ENCODE results near the gene SLF2. TPM values are rescaled to one million over a fixed set of nuclear protein-coding genes. Genes with fewer than 3 reads are reported as not detected.

The SLF2 gene
- total RNA-seq, 1 experiment from 2014 or later, result 43.0 TPM

GRCh38 chr10:100970076-100970913 lies 57.5 kb downstream of the SLF2 start:
- H3K4me1 ChIP-seq (ENCODE audit: control insufficient read depth in 1 of 2, insufficient read depth in 2 of 2, low read length in 2 of 2), result peaks cover 7 to 32% of the 10 kb centered on the region in 2 experiments; a peak in 3 of 4 replicates
- H3K4me2 ChIP-seq (ENCODE audit: low read length), result peak overlapping the region; percentile 98
- peak overlapping the region; percentile 75 for H3K9ac ChIP-seq (ENCODE audit: low read length)
- ChIA-PET CTCF (interaction anchor here (1.0 to 1.7 kb wide), 3 partner anchors 11 to 44 kb away, joined by 4 to 9 read pairs (median 5); no protein-coding TSS in a partner anchor), RAD21 (ENCODE audit: low non-redundant PET in 1 of 2, low total read pairs in 2 of 2, uncharacterized antibody in 2 of 2, unreplicated experiment in 2 of 2) (no interaction called here), POLR2A (interaction anchor here (0.7 kb wide), 1 partner anchor 13 kb away, joined by 3 read pairs; no protein-coding TSS in a partner anchor)
- H4K20me1 ChIP-seq (ENCODE audit: insufficient read depth), result no peaks in the 10 kb centered on the region
- TSS peak; percentile 25 for BruUV-seq (replicated peaks)
- peaks cover 0 to 4% of the 10 kb centered on the region in 2 experiments; a peak in 2 of 4 replicates for H3K36me3 ChIP-seq (ENCODE audit: control insufficient read depth in 1 of 2, insufficient read depth in 2 of 2, low read length in 2 of 2)
- no peaks in the 10 kb centered on the region for H3K27me3 ChIP-seq (ENCODE audit: insufficient read depth, low read length)
- 0 out of 2 replicates have a peak, but pooled peaks have one; percentile 22 for TF ChIP-seq POLR2AphosphoS5 (IDR thresholded peaks at IDR 0.05; ENCODE audit: low read depth, low read length)
- TF ChIP-seq ATF3 (IDR thresholded peaks at IDR 0.05), result no peak
- TF ChIP-seq ELF1 (IDR thresholded peaks at IDR 0.05; ENCODE audit: borderline replicate concordance, low read depth), result no peak
- no peak for TF ChIP-seq EGR1 (IDR thresholded peaks at IDR 0.05; ENCODE audit: low read depth)
- TF ChIP-seq JUND (IDR thresholded peaks at IDR 0.05), result no peak
- H3K27ac ChIP-seq (ENCODE audit: low read depth, low read length), result no peak overlapping the region; the same call in 1 of the 2 replicates
- ATAC-seq, result peak; percentile 61
- peak overlapping the region; percentile 66 to 86 for H3K4me3 ChIP-seq (replicated peaks in 1 of 2; ENCODE audit: low read depth in 1 of 2, low read length in 2 of 2)
- no peaks in the 10 kb centered on the region for H3K9me3 ChIP-seq (ENCODE audit: control insufficient read depth in 1 of 2, insufficient read depth in 1 of 2, low read depth in 1 of 2, low read length in 2 of 2)
- no peaks in the 10 kb centered on the region for H3K79me2 ChIP-seq (ENCODE audit: insufficient read depth, low read length)
- H3K9me2 ChIP-seq (ENCODE audit: insufficient read depth), result no peaks in the 10 kb centered on the region
- intact Hi-C loops (cut with micrococcal nuclease), result no loop called here
- peak overlapping the region; percentile 91 for H2AFZ ChIP-seq (ENCODE audit: low read depth, low read length, poor library complexity, severe bottlenecking)
- peak; percentile 26 for DNase-seq (ENCODE audit: low read depth, low spot score)

GRCh38 chr10:100970914-100971811 lies 58.4 kb downstream of the SLF2 start:
- H3K4me3 ChIP-seq (replicated peaks in 1 of 2; ENCODE audit: low read depth in 1 of 2, low read length in 2 of 2), result no peak overlapping the region

More at GRCh38 chr10:100970914-100971811, 58.4 kb downstream of the SLF2 start:
- no TSS peak for BruUV-seq (replicated peaks)
- ATAC-seq, result no peak
- ChIA-PET CTCF (no interaction called here), POLR2A (interaction anchor here (0.7 kb wide), 1 partner anchor 14 kb away, joined by 3 read pairs; no protein-coding TSS in a partner anchor), RAD21 (ENCODE audit: low non-redundant PET in 1 of 2, low total read pairs in 2 of 2, uncharacterized antibody in 2 of 2, unreplicated experiment in 2 of 2) (no interaction called here)
- Histone ChIP-seq H3K4me1 (ENCODE audit: control insufficient read depth in 1 of 2, insufficient read depth in 2 of 2, low read length in 2 of 2) (peaks cover 7 to 32% of the 10 kb centered on the region in 2 experiments; a peak in 3 of 4 replicates), H3K27ac (ENCODE audit: low read depth, low read length) (peak overlapping the region; percentile 6; the same call in 1 of the 2 replicates), H3K79me2 (ENCODE audit: insufficient read depth, low read length) (no peaks in the 10 kb centered on the region), H3K27me3 (ENCODE audit: insufficient read depth, low read length) (no peaks in the 10 kb centered on the region), H3K36me3 (ENCODE audit: control insufficient read depth in 1 of 2, insufficient read depth in 2 of 2, low read length in 2 of 2) (peaks cover 0 to 4% of the 10 kb centered on the region in 2 experiments; a peak in 2 of 4 replicates), H2AFZ (ENCODE audit: low read depth, low read length, poor library complexity, severe bottlenecking) (no peak overlapping the region), H3K4me2 (ENCODE audit: low read length) (peak overlapping the region; percentile 98), H3K9me3 (ENCODE audit: control insufficient read depth in 1 of 2, insufficient read depth in 1 of 2, low read depth in 1 of 2, low read length in 2 of 2) (no peaks in the 10 kb centered on the region), H4K20me1 (ENCODE audit: insufficient read depth) (no peaks in the 10 kb centered on the region), H3K9me2 (ENCODE audit: insufficient read depth) (no peaks in the 10 kb centered on the region), H3K9ac (ENCODE audit: low read length) (no peak overlapping the region; the same call in 1 of the 2 replicates)
- TF ChIP-seq MAX (IDR thresholded peaks at IDR 0.05) (no peak), SIN3A (IDR thresholded peaks at IDR 0.05; ENCODE audit: low read depth) (no peak), POLR2A (IDR thresholded peaks at IDR 0.05; ENCODE audit: borderline replicate concordance, extremely low read depth, insufficient read depth, insufficient read length) (no peak), ZBTB33 (IDR thresholded peaks at IDR 0.05; ENCODE audit: extremely low read depth, insufficient replicate concordance, low read length) (no peak)
- no peak for DNase-seq (ENCODE audit: low read depth, low spot score)
- intact Hi-C loops (cut with micrococcal nuclease), result no loop called here

All from HCT116 (cell line).